NCI-H345 (cell line): ENCODE measurements around the gene PTPN5.
"Not testable (repeated sequence)": the region's sequence is repeated elsewhere in the genome, so short reads cannot be mapped to it uniquely, and the experiment has no call there.

ENCODE experiments used
- DNase-seq: peaks from one replicate; lab custom pipeline; 2025; lab: John Stamatoyannopoulos, UW

Gene PTPN5

GRCh38 chr11:18709414-18709813, 82.2 kb downstream of the PTPN5 start:
- DNase-seq, result no peak

GRCh38 chr11:18707811-18708340, 83.7 kb downstream of the PTPN5 start:
- DNase-seq, result no peak

GRCh38 chr11:18706330-18707243, 85.0 kb downstream of the PTPN5 start:
- DNase-seq, result peak; percentile 70

- peak; percentile 40 for DNase-seq
Measured at GRCh38 chr11:18705651-18706281, 85.8 kb downstream of the PTPN5 start.

GRCh38 chr11:18704698-18705097, 86.9 kb downstream of the PTPN5 start:
- no peak for DNase-seq

GRCh38 chr11:18704045-18704645, 87.5 kb downstream of the PTPN5 start:
- DNase-seq, result no peak

- no peak for DNase-seq
Measured at GRCh38 chr11:18703001-18703763, 88.4 kb downstream of the PTPN5 start.

- no peak for DNase-seq
Measured at GRCh38 chr11:18701614-18702216, 89.9 kb downstream of the PTPN5 start.

GRCh38 chr11:18700872-18701271, 90.7 kb downstream of the PTPN5 start:
- no peak for DNase-seq

GRCh38 chr11:18700375-18700774, 91.2 kb downstream of the PTPN5 start:
- DNase-seq, result no peak

GRCh38 chr11:18699848-18700261, 91.7 kb downstream of the PTPN5 start:
- DNase-seq, result no peak

GRCh38 chr11:18699269-18699596, 92.4 kb downstream of the PTPN5 start:
- no peak for DNase-seq

GRCh38 chr11:18698341-18699268, 93.0 kb downstream of the PTPN5 start, which contains the start of gene TMEM86A:
Gene TMEM86A (plus strand): TSS chr11:18698779. CDS start chr11:18698887, 108 bp downstream.
- DNase-seq, result peak; percentile 90

GRCh38 chr11:18697576-18697975, 94.0 kb downstream of the PTPN5 start:
- no peak for DNase-seq

GRCh38 chr11:18696638-18697225, 94.9 kb downstream of the PTPN5 start:
- DNase-seq, result no peak

GRCh38 chr11:18692941-18693760, 98.4 kb downstream of the PTPN5 start:
- no peak for DNase-seq

GRCh38 chr11:18691467-18692140, 100.0 kb downstream of the PTPN5 start:
- not testable (repeated sequence) for DNase-seq

GRCh38 chr11:18684267-18684666, 107.3 kb downstream of the PTPN5 start:
- no peak for DNase-seq
